MM.1S (cell line): ENCODE measurements around the gene STARD3.

Experiments
- DNase-seq: peaks from one replicate; pipeline ENCODE4 v3.0.0-alpha.2; 2015
- H2AFZ ChIP-seq: fragments of 300-600 bp; sonication (generic); 2 replicates; pipeline ENCODE4 v1.6.0; 2016; ENCODE audit warnings: antibody characterized with exemption, low read length
- H3F3A ChIP-seq: fragments of 300-600 bp; sonication (generic); 2 replicates; pipeline ENCODE4 v1.6.1; 2016; ENCODE audit warnings: mild to moderate bottlenecking, antibody characterized with exemption, low read length, moderate library complexity, mixed read lengths; ENCODE audit not compliant: insufficient read depth
- H3K27ac ChIP-seq: fragments of 300-600 bp; sonication (generic); 2 replicates; pipeline ENCODE4 v1.5.1; 2016; ENCODE audit warnings: mild to moderate bottlenecking, low read length
- H3K27me3 ChIP-seq: fragments of 300-600 bp; sonication (generic); replicated peaks from 2 replicates; pipeline ENCODE4 v1.6.0; 2016; ENCODE audit warnings: low read length; ENCODE audit not compliant: insufficient read depth
- H3K36me3 ChIP-seq: fragments of 300-600 bp; sonication (generic); replicated peaks from 2 replicates; pipeline ENCODE4 v1.6.1; 2016; ENCODE audit warnings: mild to moderate bottlenecking, low read length, mixed read lengths; ENCODE audit not compliant: insufficient read depth
- H3K4me1 ChIP-seq: fragments of 300-600 bp; sonication (generic); 2 replicates; pipeline ENCODE4 v1.6.1; 2016; ENCODE audit warnings: low read length, mixed read lengths
- H3K4me2 ChIP-seq: fragments of 300-600 bp; sonication (generic); 2 replicates; pipeline ENCODE4 v1.6.0; 2016; ENCODE audit warnings: low read depth, low read length
- H3K4me3 ChIP-seq: fragments of 300-600 bp; sonication (generic); 2 replicates; pipeline ENCODE4 v1.5.1; 2016; ENCODE audit warnings: low read length, mixed read lengths
- H3K79me2 ChIP-seq: fragments of 300-600 bp; sonication (generic); 2 replicates; pipeline ENCODE4 v1.6.1; 2016; ENCODE audit warnings: mixed run types, low read length, mixed read lengths
- H3K9ac ChIP-seq: fragments of 300-600 bp; sonication (generic); 2 replicates; pipeline ENCODE4 v1.6.1; 2016; ENCODE audit warnings: low read length, mixed read lengths
- H3K9me2 ChIP-seq: fragments of 300-600 bp; sonication (generic); replicated peaks from 2 replicates; pipeline ENCODE4 v1.6.1; 2016; ENCODE audit warnings: mild to moderate bottlenecking, low read length, mixed read lengths; ENCODE audit not compliant: insufficient read depth
- H3K9me3 ChIP-seq: fragments of 300-600 bp; sonication (generic); replicated peaks from 2 replicates; pipeline ENCODE4 v1.6.1; 2016; ENCODE audit warnings: mild to moderate bottlenecking, low read length, mixed read lengths; ENCODE audit not compliant: insufficient read depth
- H4K20me1 ChIP-seq: fragments of 300-600 bp; sonication (generic); 2 replicates; pipeline ENCODE4 v1.6.1; 2016; ENCODE audit warnings: mild to moderate bottlenecking, low read length, moderate library complexity, mixed read lengths; ENCODE audit not compliant: insufficient read depth
- CTCF ChIP-seq: fragments of 300-600 bp; sonication (generic); IDR thresholded peaks from 2 replicates; pipeline ENCODE4 v1.5.1; 2016; ENCODE audit warnings: antibody characterized with exemption, low read length, mixed read lengths
- EZH2 ChIP-seq: fragments of 300-600 bp; sonication (generic); optimal IDR thresholded peaks from 2 replicates; pipeline ENCODE3; 2017; ENCODE audit warnings: low read depth, mild to moderate bottlenecking, antibody characterized with exemption, low read length, mixed read lengths
- EZH2phosphoT487 ChIP-seq: fragments of 300-600 bp; sonication (generic); IDR thresholded peaks from 2 replicates; pipeline ENCODE4 v1.6.1; 2018; ENCODE audit warnings: antibody characterized with exemption, low read length

Gene STARD3

GRCh38 chr17:39667945-39668924 lies 31.3 kb downstream of the STARD3 start, which contains the start of gene PNMT:
TSS of gene PNMT (plus strand) at chr17:39668453. CDS start at chr17:39668476, 23 bp downstream.
- no peaks in the 10 kb centered on the region for H3K4me1 ChIP-seq
- peak; percentile 70 for DNase-seq
- no peaks in the 10 kb centered on the region for H3K36me3 ChIP-seq
- H3K79me2 ChIP-seq = no peaks in the 10 kb centered on the region
- no peaks in the 10 kb centered on the region for H4K20me1 ChIP-seq
- H3K27me3 ChIP-seq = peaks cover 27% of the 10 kb centered on the region
- TF ChIP-seq EZH2 = no peak
- peak; percentile 74 for TF ChIP-seq CTCF
- H3K9ac ChIP-seq = peak within 1 kb of the TSS; percentile 53; the same call in 1 of the 2 replicates
- no peaks in the 10 kb centered on the region for H3K9me3 ChIP-seq
- H3K4me2 ChIP-seq = peak within 1 kb of the TSS; percentile 94
- H3F3A ChIP-seq = no peaks in the 10 kb centered on the region
- peak within 1 kb of the TSS; percentile 67 for H2AFZ ChIP-seq
- no peaks in the 10 kb centered on the region for H3K9me2 ChIP-seq
- H3K4me3 ChIP-seq = peak within 1 kb of the TSS; percentile 51
- H3K27ac ChIP-seq = no peak within 1 kb of the TSS

GRCh38 chr17:39669897-39670735 lies 33.2 kb downstream of the STARD3 start:
- Histone ChIP-seq H3K79me2 (no peaks in the 10 kb centered on the region), H2AFZ (no peak overlapping the region), H3K9ac (no peak overlapping the region), H4K20me1 (no peaks in the 10 kb centered on the region), H3K4me2 (no peak overlapping the region), H3K4me3 (no peak overlapping the region), H3K27ac (no peak overlapping the region), H3K9me2 (no peaks in the 10 kb centered on the region), H3K27me3 (peaks cover 27% of the 10 kb centered on the region), H3K9me3 (no peaks in the 10 kb centered on the region), H3F3A (no peaks in the 10 kb centered on the region), H3K4me1 (no peaks in the 10 kb centered on the region), H3K36me3 (no peaks in the 10 kb centered on the region)
- TF ChIP-seq CTCF (no peak), EZH2phosphoT487 (no peak), EZH2 (no peak)
- no peak for DNase-seq

- no peak for TF ChIP-seq CTCF
- TF ChIP-seq EZH2 = no peak
- TF ChIP-seq EZH2phosphoT487 = no peak
- no peak overlapping the region for H2AFZ ChIP-seq
- no peak overlapping the region for H3K4me3 ChIP-seq
- H3K4me1 ChIP-seq = no peaks in the 10 kb centered on the region
- no peaks in the 10 kb centered on the region for H3K79me2 ChIP-seq
- no peaks in the 10 kb centered on the region for H3K9me3 ChIP-seq
- no peaks in the 10 kb centered on the region for H3K9me2 ChIP-seq
- no peak overlapping the region for H3K9ac ChIP-seq
- no peaks in the 10 kb centered on the region for H3F3A ChIP-seq
- peaks cover 27% of the 10 kb centered on the region for H3K27me3 ChIP-seq
- no peak for DNase-seq
- no peak overlapping the region for H3K4me2 ChIP-seq
- H3K27ac ChIP-seq = no peak overlapping the region
- H4K20me1 ChIP-seq = no peaks in the 10 kb centered on the region
- no peaks in the 10 kb centered on the region for H3K36me3 ChIP-seq
Measured at GRCh38 chr17:39670746-39671145, 33.8 kb downstream of the STARD3 start.
